Stimulated activated CD4-positive, alpha-beta T cell treated with anti-CD3 and anti-CD28 coated beads, Interleukin-15, amount 100 ng/mL, for 1 hour (primary cell): Measurements from ENCODE around the gene SOS2.
"Not testable (repeated sequence)": the region's sequence is repeated elsewhere in the genome, so short reads cannot be mapped to it uniquely, and the experiment has no call there.

Source experiments
- DNase-seq, 2 donors: peaks; one replicate each; pipeline ENCODE4 v3.0.0-alpha.2; 2020; ENCODE audit warnings: low read depth in 1 of 2, low spot score in 1 of 2

SOS2 gene

GRCh38 chr14:50228313-50228712, 3.1 kb downstream of the SOS2 start:
- no peak for DNase-seq

GRCh38 chr14:50225974-50226297, 5.4 kb downstream of the SOS2 start:
- DNase-seq, result no peak

GRCh38 chr14:50225067-50225973, 6.1 kb downstream of the SOS2 start:
- no peak for DNase-seq

GRCh38 chr14:50222055-50222613, 9.2 kb downstream of the SOS2 start:
- no peak for DNase-seq

- DNase-seq, result no peak
Observed at GRCh38 chr14:50218501-50218900, 12.9 kb downstream of the SOS2 start.

GRCh38 chr14:50215416-50215815, 16.0 kb downstream of the SOS2 start:
- no peak for DNase-seq

GRCh38 chr14:50213795-50214194, 17.6 kb downstream of the SOS2 start:
- no peak for DNase-seq

GRCh38 chr14:50212726-50213125, 18.7 kb downstream of the SOS2 start:
- no peak for DNase-seq

GRCh38 chr14:50210074-50210473, 21.3 kb downstream of the SOS2 start:
- no peak for DNase-seq

GRCh38 chr14:50198499-50198898, 32.9 kb downstream of the SOS2 start:
- no peak for DNase-seq

GRCh38 chr14:50191499-50191898, 39.9 kb downstream of the SOS2 start:
- no peak for DNase-seq

- no peak for DNase-seq
Observed at GRCh38 chr14:50186107-50186506, 45.3 kb downstream of the SOS2 start.

- DNase-seq, result no peak
Observed at GRCh38 chr14:50173891-50174290, 57.5 kb downstream of the SOS2 start.

- no peak for DNase-seq
Observed at GRCh38 chr14:50171895-50172294, 59.5 kb downstream of the SOS2 start.

GRCh38 chr14:50167381-50167780, 64.0 kb downstream of the SOS2 start:
- DNase-seq, result not testable (repeated sequence)

GRCh38 chr14:50156111-50156510, 75.3 kb downstream of the SOS2 start:
- DNase-seq, result no peak

GRCh38 chr14:50148799-50149198, 82.6 kb downstream of the SOS2 start:
- no peak for DNase-seq

GRCh38 chr14:50139192-50139591, 92.2 kb downstream of the SOS2 start:
- DNase-seq, result no peak

GRCh38 chr14:50127802-50128201, 103.6 kb downstream of the SOS2 start:
- DNase-seq, result no peak

GRCh38 chr14:50123062-50123461, 108.3 kb downstream of the SOS2 start:
- no peak for DNase-seq

- DNase-seq, result no peak
Observed at GRCh38 chr14:50122291-50122690, 109.1 kb downstream of the SOS2 start.

GRCh38 chr14:50121486-50121885, 109.9 kb downstream of the SOS2 start:
- no peak for DNase-seq

- DNase-seq, result no peak
Observed at GRCh38 chr14:50117456-50117855, 113.9 kb downstream of the SOS2 start.
